ENCODE data around the gene SLC22A24.
"Not testable (repeated sequence)": the region's sequence is repeated elsewhere in the genome, so short reads cannot be mapped to it uniquely, and the experiment has no call there.

The SLC22A24 gene

GRCh38 chr11:63144121-63144520 lies at the start of gene SLC22A24:
Gene SLC22A24 (minus strand): TSS chr11:63144221. CDS start chr11:63143779, 442 bp downstream.
- no peak for DNase-seq (ENCODE audit: low read depth in 2 of 3, low spot score in 1 of 3)

- DNase-seq (ENCODE audit: low read depth in 2 of 3, low spot score in 1 of 3) = no peak
Measured at GRCh38 chr11:63180536-63180935, 36.5 kb upstream of the SLC22A24 start.

GRCh38 chr11:63179432-63180041 lies 35.5 kb upstream of the SLC22A24 start:
- DNase-seq (ENCODE audit: low read depth in 2 of 3, low spot score in 1 of 3) = no peak

- no peak for DNase-seq (ENCODE audit: low read depth in 2 of 3, low spot score in 1 of 3)
Measured at GRCh38 chr11:63177872-63178271, 33.9 kb upstream of the SLC22A24 start.

- no peak for DNase-seq (ENCODE audit: low read depth in 2 of 3, low spot score in 1 of 3)
Measured at GRCh38 chr11:63165706-63166310, 21.8 kb upstream of the SLC22A24 start.

- DNase-seq (ENCODE audit: low read depth in 2 of 3, low spot score in 1 of 3) = no peak
Measured at GRCh38 chr11:63155794-63156193, 11.8 kb upstream of the SLC22A24 start.

- DNase-seq (ENCODE audit: low read depth in 2 of 3, low spot score in 1 of 3) = no peak
Measured at GRCh38 chr11:63146581-63146980, 2.6 kb upstream of the SLC22A24 start.

GRCh38 chr11:63142459-63142858 lies 1.6 kb downstream of the SLC22A24 start:
- no peak for DNase-seq (ENCODE audit: low read depth in 2 of 3, low spot score in 1 of 3)

GRCh38 chr11:63132985-63133775 lies 10.8 kb downstream of the SLC22A24 start:
- DNase-seq (ENCODE audit: low read depth in 2 of 3, low spot score in 1 of 3) = no peak

GRCh38 chr11:63099555-63099954 lies 44.5 kb downstream of the SLC22A24 start:
- no peak for DNase-seq (ENCODE audit: low read depth in 2 of 3, low spot score in 1 of 3)

GRCh38 chr11:63080682-63081081 lies 63.3 kb downstream of the SLC22A24 start:
- DNase-seq (ENCODE audit: low read depth in 2 of 3, low spot score in 1 of 3) = no peak

GRCh38 chr11:63046203-63046602 lies 97.8 kb downstream of the SLC22A24 start:
- DNase-seq (ENCODE audit: low read depth in 2 of 3, low spot score in 1 of 3) = not testable (repeated sequence)

GRCh38 chr11:63042596-63042995 lies 101.4 kb downstream of the SLC22A24 start:
- DNase-seq (ENCODE audit: low read depth in 2 of 3, low spot score in 1 of 3) = no peak

- no peak for DNase-seq (ENCODE audit: low read depth in 2 of 3, low spot score in 1 of 3)
Measured at GRCh38 chr11:63032457-63032856, 111.6 kb downstream of the SLC22A24 start.

Data from stimulated activated CD4-positive, alpha-beta T cell treated with anti-CD3 and anti-CD28 coated beads, Interleukin-12 subunit alpha, Interleukin-12 subunit beta, amount 100 ng/mL, for 48 hours (primary cell).